IMR-90 (cell line): ENCODE results near the gene DOK6. TPM values are rescaled to one million over a fixed set of nuclear protein-coding genes. Genes with fewer than 3 reads are reported as not detected.

ENCODE experiments used
- ATAC-seq: fragments of 200-7000 bp; cut with Tn5 transposase; 2 replicates; pipeline ENCODE4 v1.9.1; 2020; ENCODE audit warnings: low read depth, mild to moderate bottlenecking, moderate library complexity
- BruUV-seq: library from RNA; stranded (reverse); fragments of 400-500 nt; replicated peaks from 2 replicates; lab custom pipeline; 2021; lab: Mats Ljungman, UMichigan
- CTCF ChIA-PET: fragments of 300-600 bp; formaldehyde crosslinking; extraction: SDS; loops from one replicate; lab custom pipeline; 2021; ENCODE audit warnings: antibody characterized with exemption; lab: Yijun Ruan, JAX
- POLR2A ChIA-PET: fragments of 300-600 bp; sonication (Branson Sonifier 250); formaldehyde crosslinking; loops from one replicate; lab custom pipeline; 2022; ENCODE audit warnings: antibody characterized with exemption; ENCODE audit not compliant: unreplicated experiment; lab: Charles Lee
- DNase-seq: peaks from one replicate; pipeline ENCODE4 v3.0.0; 2013
- H2AFZ ChIP-seq: replicated peaks from 2 replicates; pipeline ENCODE3; 2013; ENCODE audit warnings: low read length, mild to moderate bottlenecking; ENCODE audit not compliant: poor library complexity
- H2AK5ac ChIP-seq: 2 replicates; pipeline ENCODE4 v1.6.1; 2013; ENCODE audit warnings: low read depth, low read length, inconsistent platforms
- H2AK9ac ChIP-seq: replicated peaks from 2 replicates; pipeline ENCODE3; 2013; ENCODE audit warnings: mild to moderate bottlenecking, low read depth, low read length, moderate library complexity; ENCODE audit not compliant: poor library complexity
- H2BK120ac ChIP-seq: 2 replicates; pipeline ENCODE4 v1.6.1; 2013; ENCODE audit warnings: low read depth, low read length, inconsistent platforms
- H2BK15ac ChIP-seq: 3 replicates; pipeline ENCODE4 v1.6.1; 2013; ENCODE audit warnings: low read depth, low read length, inconsistent platforms
- H2BK20ac ChIP-seq: 2 replicates; pipeline ENCODE4 v1.6.1; 2013; ENCODE audit warnings: low read depth, mild to moderate bottlenecking, inconsistent platforms, low read length, moderate library complexity
- H2BK5ac ChIP-seq: 2 replicates; pipeline ENCODE4 v1.6.1; 2013; ENCODE audit warnings: mild to moderate bottlenecking, low read depth, low read length, inconsistent platforms; ENCODE audit not compliant: poor library complexity, severe bottlenecking
- H3K14ac ChIP-seq: replicated peaks from 2 replicates; pipeline ENCODE4 v1.6.1; 2013; ENCODE audit warnings: low read depth, low read length, inconsistent platforms
- H3K18ac ChIP-seq: 2 replicates; pipeline ENCODE4 v1.6.1; 2013; ENCODE audit warnings: low read depth, low read length, control low read depth
- H3K23ac ChIP-seq: 2 replicates; pipeline ENCODE4 v1.6.1; 2013; ENCODE audit warnings: low read depth, low read length, inconsistent platforms
- H3K27ac ChIP-seq: 2 replicates; pipeline ENCODE4 v1.5.1; 2013; ENCODE audit warnings: mild to moderate bottlenecking, control low read depth, low read length; ENCODE audit not compliant: insufficient read depth
- H3K27me3 ChIP-seq: 2 replicates; pipeline ENCODE4 v1.6.1; 2013; ENCODE audit warnings: low read length; ENCODE audit not compliant: control insufficient read depth, insufficient read depth
- H3K36me3 ChIP-seq: 2 replicates; pipeline ENCODE4 v1.6.1; 2013; ENCODE audit warnings: low read length, mixed read lengths; ENCODE audit not compliant: control insufficient read depth, insufficient read depth
- H3K4ac ChIP-seq: 2 replicates; pipeline ENCODE4 v1.6.1; 2013; ENCODE audit warnings: low read depth, low read length, inconsistent platforms
- H3K4me1 ChIP-seq: 2 replicates; pipeline ENCODE4 v1.6.1; 2013; ENCODE audit warnings: low read length, mixed read lengths; ENCODE audit not compliant: control insufficient read depth, insufficient read depth
- H3K4me2 ChIP-seq: 2 replicates; pipeline ENCODE4 v1.6.1; 2013; ENCODE audit warnings: low read depth, mild to moderate bottlenecking, control low read depth, low read length, moderate library complexity
- H3K4me3 ChIP-seq: 2 replicates; pipeline ENCODE4 v1.5.1; 2013; ENCODE audit warnings: low read depth, mild to moderate bottlenecking, control low read depth, low read length, moderate library complexity; ENCODE audit not compliant: insufficient read depth
- H3K56ac ChIP-seq: 2 replicates; pipeline ENCODE4 v1.6.1; 2013; ENCODE audit warnings: low read length, inconsistent platforms; ENCODE audit not compliant: insufficient read depth; ENCODE audit errors: extremely low read depth
- H3K79me1 ChIP-seq, 2 experiments: 2 replicates each; pipeline ENCODE4 v1.6.1; 2013; ENCODE audit warnings: low read length in 2 of 2, inconsistent platforms in 1 of 2, low read depth in 1 of 2
- H3K9ac ChIP-seq: 2 replicates; pipeline ENCODE4 v1.6.1; 2013; ENCODE audit warnings: low read depth, low read length, control low read depth
- H3K9me1 ChIP-seq: 2 replicates; pipeline ENCODE4 v1.6.1; 2013; ENCODE audit warnings: low read length, inconsistent platforms; ENCODE audit not compliant: insufficient read depth
- H3K9me3 ChIP-seq: 2 replicates; pipeline ENCODE4 v1.6.1; 2013; ENCODE audit warnings: low read length; ENCODE audit not compliant: control insufficient read depth, insufficient read depth
- H4K20me1 ChIP-seq: 2 replicates; pipeline ENCODE4 v1.6.1; 2013; ENCODE audit warnings: low read length, inconsistent platforms; ENCODE audit not compliant: insufficient read depth
- H4K5ac ChIP-seq: 2 replicates; pipeline ENCODE4 v1.6.1; 2013; ENCODE audit warnings: mild to moderate bottlenecking, low read depth, low read length, control low read depth
- H4K8ac ChIP-seq, 2 experiments: 2 replicates each; pipeline ENCODE4 v1.6.1; 2013; ENCODE audit warnings: low read depth in 2 of 2, low read length in 2 of 2, control low read depth in 1 of 2, inconsistent platforms in 1 of 2
- H4K91ac ChIP-seq: 2 replicates; pipeline ENCODE4 v1.6.1; 2013; ENCODE audit warnings: low read depth, low read length, inconsistent platforms; ENCODE audit not compliant: insufficient read depth
- BHLHE40 ChIP-seq: fragments of 150-350 bp; IDR thresholded peaks from 2 replicates; pipeline ENCODE4 v1.6.1; 2016; ENCODE audit warnings: mild to moderate bottlenecking, low read depth, low read length
- CHD1 ChIP-seq: IDR thresholded peaks from 2 replicates; pipeline ENCODE4 v1.6.1; 2012; ENCODE audit warnings: low read depth, low read length, improper control_type of control experiment
- ELK1 ChIP-seq: fragments of 150-350 bp; IDR thresholded peaks from 2 replicates; pipeline ENCODE4 v1.6.1; 2016; ENCODE audit warnings: low read depth, mild to moderate bottlenecking, low read length, moderate library complexity, borderline replicate concordance
- MAFK ChIP-seq: IDR thresholded peaks from 2 replicates; pipeline ENCODE4 v1.6.1; 2012; ENCODE audit warnings: low read depth, low read length, improper control_type of control experiment
- MAZ ChIP-seq: IDR thresholded peaks from 2 replicates; pipeline ENCODE4 v1.6.1; 2012; ENCODE audit warnings: low read depth, mild to moderate bottlenecking, low read length, improper control_type of control experiment, moderate library complexity, borderline replicate concordance
- MXI1 ChIP-seq: IDR thresholded peaks from 2 replicates; pipeline ENCODE4 v1.6.1; 2012; ENCODE audit warnings: low read depth, mild to moderate bottlenecking, low read length, moderate library complexity, borderline replicate concordance
- NFE2L2 ChIP-seq: fragments of 150-350 bp; IDR thresholded peaks from 2 replicates; pipeline ENCODE4 v1.6.1; 2016; ENCODE audit warnings: low read depth, mild to moderate bottlenecking, low read length
- POLR2A ChIP-seq: IDR thresholded peaks from 2 replicates; pipeline ENCODE4 v1.6.1; 2012; ENCODE audit warnings: mild to moderate bottlenecking, low read depth, low read length
- RAD21 ChIP-seq: IDR thresholded peaks from 2 replicates; pipeline ENCODE4 v1.6.1; 2012; ENCODE audit warnings: low read length, improper control_type of control experiment
- RCOR1 ChIP-seq: IDR thresholded peaks from 2 replicates; pipeline ENCODE4 v1.6.1; 2012; ENCODE audit warnings: mild to moderate bottlenecking, low read length, improper control_type of control experiment; ENCODE audit not compliant: insufficient replicate concordance
- RFX5 ChIP-seq: IDR thresholded peaks from 2 replicates; pipeline ENCODE4 v1.8.0; 2012; ENCODE audit warnings: low read depth, mild to moderate bottlenecking, low read length, moderate library complexity
- SMC3 ChIP-seq: fragments of 150-350 bp; IDR thresholded peaks from 2 replicates; pipeline ENCODE4 v1.6.1; 2016; ENCODE audit warnings: low read depth, mild to moderate bottlenecking, antibody characterized with exemption, low read length, moderate library complexity
- USF2 ChIP-seq: fragments of 150-350 bp; IDR thresholded peaks from 2 replicates; pipeline ENCODE4 v1.6.1; 2017; ENCODE audit warnings: mild to moderate bottlenecking, antibody characterized with exemption, low read length, low read depth
- WGBS, 2 experiments: methylation state at CpG; one replicate each; pipeline versions ENCODE4 v1.1.5 to v1.1.7; 2013; ENCODE audit warnings: missing lambda C conversion rate in 2 of 2; ENCODE audit not compliant: insufficient read length in 1 of 2; ENCODE audit errors: extremely low coverage in 2 of 2; 5-methylcytosine and 5-hydroxymethylcytosine counted together
- dilution Hi-C: fragments of 300-500 bp; cut with HindIII; formaldehyde crosslinking; loops from one replicate; pipeline ENCODE4 v1.14.3; 2018; ENCODE audit warnings: low sequenced_read_pairs; ENCODE audit not compliant: unreplicated experiment
- in situ Hi-C: fragments of 300-500 bp; cut with MboI; formaldehyde crosslinking; loops from 3 replicates; pipeline ENCODE4 v1.14.3; 2019; ENCODE audit warnings: low sequenced_read_pairs, inconsistent platforms, mixed read lengths
- intact Hi-C: fragments of 100-400 bp; cut with micrococcal nuclease; formaldehyde crosslinking; loops from 2 replicates; pipeline ENCODE4 v1.10.0; 2022
- polyA plus RNA-seq, 3 experiments: library from polyadenylated mRNA; depleted of rRNA; stranded (reverse); fragments of >200 nt; gene quantifications; 2 replicates each; pipeline ENCODE4 v1.2.3, GENCODE V29; 2012; ENCODE audit warnings: low replicate concordance in 1 of 3
- total RNA-seq: library from RNA; depleted of rRNA; stranded (reverse); fragments of >200 nt; gene quantifications from 2 replicates; pipeline ENCODE4 v1.2.3, GENCODE V29; 2012

Gene DOK6
- total and polyA plus RNA-seq, 2 of the 4 experiments (the other 2 are of a cell fraction), result 1.9 to 2.7 TPM

DNA sequence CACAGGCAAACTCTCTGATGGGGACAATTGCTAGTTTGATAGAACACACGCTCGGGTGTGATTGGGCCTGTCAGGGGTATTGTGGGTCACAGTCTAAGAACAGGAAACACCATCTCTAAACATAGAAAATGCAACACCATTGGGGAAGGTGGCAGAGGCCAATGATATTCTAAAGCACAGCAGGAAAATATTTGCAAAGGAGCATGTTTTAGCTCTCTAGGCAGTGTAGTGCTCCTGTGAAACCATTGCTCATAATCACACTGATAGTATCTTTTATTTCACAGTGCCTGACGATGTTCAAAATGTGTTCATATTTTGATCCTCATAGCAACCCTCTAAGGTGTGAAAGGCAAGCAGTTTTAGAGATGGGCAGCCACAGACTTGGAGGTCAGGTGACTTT lies 322.7 kb downstream of the DOK6 start:
- Histone ChIP-seq H3K27me3 (no peaks in the 10 kb centered on the region), H3K56ac (no peak overlapping the region), H2AK9ac (no peak overlapping the region), H4K91ac (no peak overlapping the region), H3K14ac (no peak overlapping the region), H3K27ac (no peak overlapping the region), H2AFZ (no peak overlapping the region), H4K5ac (no peak overlapping the region), H3K4ac (no peak overlapping the region), H3K36me3 (no peaks in the 10 kb centered on the region), H4K20me1 (no peaks in the 10 kb centered on the region), H2BK5ac (no peak overlapping the region), H3K79me1 (no peaks in the 10 kb centered on the region), H2AK5ac (no peak overlapping the region), H3K4me3 (no peak overlapping the region), H3K4me2 (no peak overlapping the region), H4K8ac (no peak overlapping the region), H3K9ac (no peak overlapping the region), H2BK15ac (no peak overlapping the region), H3K9me3 (peaks cover 8% of the 10 kb centered on the region), H2BK20ac (no peak overlapping the region), H3K18ac (no peak overlapping the region), H3K23ac (no peak overlapping the region), H2BK120ac (no peak overlapping the region), H3K4me1 (no peaks in the 10 kb centered on the region), H3K9me1 (no peaks in the 10 kb centered on the region)
- CTCF ChIA-PET, result no interaction called here
- in situ Hi-C loops (no loop called here), intact Hi-C loops (no loop called here), dilution Hi-C loops (no loop called here)
- no TSS peak for BruUV-seq
- DNase-seq, result no peak
- no CpG with 5 or more reads among the region's 3 CpGs for WGBS, 2 experiments
- TF ChIP-seq RAD21, result no peak
- no peak for TF ChIP-seq ELK1
- TF ChIP-seq CHD1, result no peak
- TF ChIP-seq USF2, result no peak
- TF ChIP-seq RFX5, result no peak
- TF ChIP-seq BHLHE40, result no peak
- no peak for TF ChIP-seq NFE2L2
- TF ChIP-seq MXI1, result no peak
- no peak for TF ChIP-seq SMC3
- no peak for TF ChIP-seq MAZ
- no peak for TF ChIP-seq POLR2A
- no peak for TF ChIP-seq RCOR1
- no peak for TF ChIP-seq MAFK
- ATAC-seq, result no peak
- POLR2A ChIA-PET, result no interaction called here
